Umbilical cord (tissue), 2 donors: Measurements from ENCODE around the gene DISP2. TPM values are rescaled to one million over a fixed set of nuclear protein-coding genes. Genes with fewer than 3 reads are reported as not detected.

Experiments
- DNase-seq: peaks from one replicate; pipeline ENCODE4 v3.0.0-alpha.2; 2015; ENCODE audit warnings: low spot score
- total RNA-seq: library from RNA; depleted of rRNA; stranded (reverse); fragments of >200 nt; gene quantifications from one replicate; pipeline ENCODE4 v1.2.3, GENCODE V29; 2014; ENCODE audit warnings: low replicate concordance; ENCODE audit not compliant: insufficient read depth

Gene DISP2
- total RNA-seq, 1 donor from 2014 or later: 1.2 TPM

DNA sequence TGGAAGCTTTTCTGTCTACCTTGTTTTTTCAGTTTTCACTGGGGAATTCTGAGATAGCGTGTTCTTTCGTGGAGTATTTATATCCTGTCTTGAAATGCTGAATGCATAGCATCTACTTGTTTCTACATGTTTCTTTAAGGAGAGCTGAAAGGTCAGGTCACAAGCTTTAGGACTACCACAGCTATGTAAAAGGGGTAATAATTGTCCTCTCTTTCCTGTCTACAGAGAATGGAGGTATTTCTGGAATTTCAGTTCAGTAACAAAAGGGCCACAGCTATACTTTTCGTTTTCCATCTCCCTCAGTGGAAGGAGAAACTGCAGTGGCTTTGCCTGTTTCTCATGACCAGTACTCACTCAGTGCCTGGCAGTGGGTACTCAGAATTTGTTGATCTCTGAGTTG, 29.8 kb upstream of the DISP2 start:
- no peak for DNase-seq

DNA sequence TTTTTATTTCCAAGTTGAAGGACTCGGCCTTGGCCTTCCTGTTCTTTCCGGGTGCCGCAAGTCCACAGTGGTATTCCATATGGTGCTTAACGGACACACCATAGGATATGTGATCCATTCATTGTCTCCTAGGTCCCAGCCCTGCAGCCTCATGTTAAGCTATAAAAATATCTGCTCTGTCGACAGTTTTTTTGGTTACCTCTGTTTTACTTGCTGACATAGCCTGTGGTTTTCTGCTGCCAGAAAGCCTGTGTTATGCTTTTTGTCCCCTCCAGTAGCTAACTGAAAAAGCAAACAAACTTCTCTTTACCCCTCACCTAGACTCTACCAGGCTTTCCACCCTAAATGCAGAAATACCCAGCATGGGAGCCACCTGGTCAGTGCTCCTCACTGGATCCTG, 29.3 kb upstream of the DISP2 start:
- DNase-seq: no peak

GRCh38 chr15:40329804-40330203, 28.2 kb upstream of the DISP2 start:
- DNase-seq: no peak

DNA sequence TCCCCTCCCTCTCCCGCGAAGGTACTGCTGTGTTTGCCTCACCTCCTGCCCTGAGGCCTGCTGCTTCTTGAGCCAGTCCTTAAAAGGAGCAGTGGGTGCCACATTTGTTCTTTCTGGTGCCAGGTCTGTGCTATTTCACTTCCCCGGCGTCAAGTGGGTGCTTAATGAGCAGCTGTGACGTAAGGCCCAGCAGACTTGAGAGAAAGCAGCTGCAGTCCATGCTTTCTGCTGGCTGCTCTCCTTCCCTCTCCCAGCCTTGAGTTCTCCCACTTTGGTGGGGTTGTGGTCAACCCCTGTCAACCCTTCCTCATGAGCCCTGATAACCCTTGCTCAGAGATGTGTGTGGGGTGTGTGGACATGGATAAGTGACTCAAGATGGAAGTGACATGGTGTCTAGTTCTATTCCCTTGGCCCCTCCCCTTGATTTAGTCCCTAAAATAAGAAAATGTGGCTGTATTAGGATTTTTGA, 27.6 kb upstream of the DISP2 start:
- no peak for DNase-seq

DNA sequence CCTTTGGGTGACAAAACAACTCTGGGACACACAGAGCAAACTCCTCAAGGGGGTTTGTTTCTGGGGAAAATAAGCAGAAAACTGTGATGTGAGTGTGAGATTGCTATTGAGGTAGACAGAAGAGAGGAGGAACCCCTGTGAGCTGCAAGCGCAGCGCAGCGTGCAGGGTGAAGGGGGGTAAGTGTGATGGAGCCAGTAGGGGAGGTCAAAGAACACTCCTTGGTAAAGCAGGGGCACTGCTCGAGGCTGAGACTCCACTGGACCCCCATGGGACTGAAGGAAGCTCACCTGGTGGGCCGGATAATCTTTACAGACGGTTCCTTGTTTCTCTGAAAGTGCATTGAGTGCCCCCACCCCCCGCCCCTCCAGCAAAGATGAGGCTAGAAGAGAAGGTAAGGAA, 27.0 kb upstream of the DISP2 start:
- no peak for DNase-seq

- DNase-seq: no peak
Observed at GRCh38 chr15:40331637-40332036, 26.4 kb upstream of the DISP2 start.

DNA sequence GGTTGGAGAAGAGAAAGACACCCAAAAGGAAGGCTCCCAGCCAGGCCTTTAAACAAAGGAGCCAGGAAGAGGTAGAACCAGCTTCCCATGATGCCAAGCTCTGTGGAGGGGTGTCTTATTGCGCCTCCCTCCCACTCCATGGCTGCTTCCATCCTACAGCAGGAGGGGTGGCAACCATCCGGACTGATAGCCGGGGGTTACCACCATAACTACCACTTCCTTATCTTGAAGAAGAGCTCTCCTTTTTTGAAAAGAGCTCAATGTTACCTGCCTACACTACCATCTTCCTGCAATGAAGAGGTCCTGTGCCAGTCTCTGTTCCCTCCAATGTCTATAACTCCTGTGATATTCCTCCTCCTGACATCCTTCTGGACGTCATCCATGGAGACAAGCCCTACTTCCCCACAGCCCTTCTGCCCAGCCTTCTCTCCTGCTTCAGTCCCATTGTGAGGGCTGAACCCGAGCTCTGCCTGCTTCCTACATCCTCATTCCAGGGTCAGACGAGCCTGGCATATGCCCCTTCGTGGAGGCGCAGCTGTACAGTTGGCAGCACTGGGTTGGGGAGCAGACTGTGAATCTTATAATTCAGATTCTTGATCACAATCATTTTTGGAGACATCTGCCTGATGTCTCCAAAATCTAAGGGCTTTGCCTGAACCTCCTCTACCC, 25.8 kb upstream of the DISP2 start:
- DNase-seq: no peak

GRCh38 chr15:40333922-40334492, 24.0 kb upstream of the DISP2 start:
- peak; percentile 93 for DNase-seq

DNA sequence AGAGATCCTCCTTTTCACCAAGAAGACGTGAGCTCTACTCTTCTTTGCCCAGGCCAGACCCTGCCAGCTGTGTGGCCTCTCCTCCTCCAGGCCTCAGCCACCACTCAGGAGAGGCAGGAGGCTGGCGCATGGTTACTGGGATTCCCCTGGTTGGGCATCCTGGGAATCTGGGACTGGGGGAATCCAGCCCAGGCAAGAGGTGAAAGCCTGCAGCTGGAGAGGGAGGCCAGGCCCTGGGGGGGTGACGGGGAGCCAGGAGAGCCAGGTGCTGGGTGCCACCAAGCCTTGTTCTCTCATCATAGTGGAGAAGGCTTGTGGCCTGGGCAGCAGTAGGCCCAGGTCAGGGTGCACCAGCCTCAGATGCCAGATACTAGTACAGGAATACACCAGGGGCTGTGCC, 23.5 kb upstream of the DISP2 start:
- no peak for DNase-seq

DNA sequence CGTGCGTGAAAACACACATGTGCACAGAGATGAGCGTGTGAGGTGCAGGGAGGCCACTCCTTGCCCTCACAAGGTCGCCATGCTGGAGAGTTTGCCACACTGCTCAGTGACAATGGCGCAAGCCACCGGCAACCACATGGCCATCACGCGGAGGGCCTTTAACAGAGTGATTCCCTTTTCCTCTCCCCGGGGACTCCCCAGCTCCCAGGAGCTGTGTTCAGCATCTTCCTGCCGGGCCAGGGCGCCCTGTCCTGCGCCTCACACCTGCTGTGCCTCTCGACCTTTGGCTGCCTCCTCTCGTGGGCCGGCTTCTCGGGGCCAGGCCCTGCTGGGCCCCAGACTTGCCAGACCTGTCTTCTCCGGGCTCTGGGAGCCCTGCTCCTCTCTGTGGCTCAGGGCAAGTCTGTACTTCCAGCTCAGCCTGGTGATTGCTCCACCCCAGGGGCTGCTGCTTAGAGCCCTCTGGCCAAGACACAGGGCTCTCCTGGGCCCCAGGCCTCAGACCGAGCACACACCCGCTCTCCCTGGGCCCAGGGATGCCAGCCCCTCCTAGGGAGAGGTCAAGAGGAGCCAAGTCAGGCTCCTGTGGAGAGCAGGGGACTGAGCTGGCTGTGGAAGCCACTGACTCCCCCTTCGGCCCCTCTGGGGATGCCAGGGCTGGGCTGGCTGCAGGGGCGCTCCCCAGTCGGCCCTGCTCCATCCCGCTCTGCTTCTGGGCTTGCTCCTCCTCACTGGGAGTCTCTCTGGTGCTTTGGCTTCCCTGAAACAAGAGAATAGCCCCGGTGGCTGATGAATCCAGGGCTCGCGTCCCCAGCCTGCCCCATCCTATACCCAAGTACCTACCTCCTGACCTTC, 22.9 kb upstream of the DISP2 start:
- DNase-seq: no peak

DNA sequence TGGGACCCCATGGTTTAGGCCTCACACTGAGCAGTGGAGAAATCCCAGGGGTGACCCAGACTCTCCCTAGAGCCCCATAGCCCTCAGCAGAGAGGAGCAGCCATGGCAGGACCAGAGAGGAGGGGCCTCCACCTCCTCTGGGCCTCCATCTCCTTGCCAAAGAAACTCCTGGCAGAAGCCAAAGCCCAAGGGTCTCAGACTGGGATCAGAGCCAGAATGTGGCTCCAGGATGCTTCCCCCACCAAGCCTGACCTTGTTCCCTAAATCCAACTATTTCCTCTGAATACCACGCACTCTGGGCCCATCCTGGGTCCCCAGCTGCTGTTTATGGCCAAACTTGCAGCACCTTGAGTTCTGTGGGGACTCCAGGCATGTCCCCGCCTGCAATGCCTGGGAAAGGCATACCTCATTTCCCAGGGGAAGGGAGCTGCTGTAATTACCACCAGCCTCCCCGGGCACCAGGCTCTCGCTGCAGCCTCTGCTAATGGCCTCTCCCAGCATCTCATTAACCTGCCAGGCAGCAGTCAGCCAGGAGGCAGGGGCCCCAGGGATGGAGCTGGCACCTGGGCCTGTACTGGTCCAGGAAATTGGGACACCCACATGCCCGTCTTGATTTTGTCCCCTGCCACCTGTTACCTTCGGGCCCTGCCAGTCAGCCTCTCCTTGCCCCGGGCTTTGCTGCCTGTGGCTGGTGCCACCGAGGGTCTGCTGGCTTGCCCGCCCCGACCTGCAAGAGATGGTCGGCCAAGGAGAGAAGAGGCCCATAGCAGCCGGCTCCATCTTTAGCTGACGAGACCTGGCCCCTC, 21.9 kb upstream of the DISP2 start:
- no peak for DNase-seq

- no peak for DNase-seq
Observed at GRCh38 chr15:40336744-40337122, 21.3 kb upstream of the DISP2 start.

GRCh38 chr15:40337597-40337996, 20.4 kb upstream of the DISP2 start:
- no peak for DNase-seq

GRCh38 chr15:40338041-40338657, 19.9 kb upstream of the DISP2 start:
- DNase-seq: peak; percentile 73

DNA sequence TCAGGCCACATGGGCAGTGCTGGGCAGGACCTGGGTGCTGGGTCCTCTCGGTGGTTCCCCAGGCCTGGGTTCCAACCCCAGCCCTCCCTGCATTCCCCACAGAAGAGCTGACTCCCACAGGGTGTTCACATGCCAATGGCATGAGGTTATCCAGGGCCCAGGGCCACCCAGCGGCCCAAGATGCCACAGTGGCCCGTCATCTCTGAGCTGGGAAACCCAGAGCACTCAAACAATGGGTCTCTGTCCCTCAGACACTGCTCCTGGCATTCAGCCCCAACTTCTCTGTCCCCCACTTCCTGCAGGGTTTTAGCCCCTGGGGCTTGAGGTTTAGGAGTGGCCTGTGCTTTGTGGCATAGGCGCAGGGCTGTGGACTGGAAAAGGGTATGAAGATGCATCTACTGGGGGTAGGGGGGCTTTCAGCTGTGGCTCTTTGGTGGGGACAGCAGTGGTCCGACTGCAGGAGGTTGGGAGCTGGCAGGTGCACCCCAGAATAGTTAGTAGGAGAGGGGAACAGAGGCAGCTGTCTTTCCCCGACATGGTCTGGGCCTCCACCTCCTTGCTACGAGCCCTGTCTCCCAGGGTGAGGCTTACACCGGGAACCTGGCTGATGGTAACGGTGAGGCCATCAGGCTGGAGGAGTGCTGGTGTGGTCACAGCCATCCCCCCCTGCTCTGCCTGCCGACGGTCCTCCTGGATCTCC, 18.9 kb upstream of the DISP2 start:
- DNase-seq: no peak

DNA sequence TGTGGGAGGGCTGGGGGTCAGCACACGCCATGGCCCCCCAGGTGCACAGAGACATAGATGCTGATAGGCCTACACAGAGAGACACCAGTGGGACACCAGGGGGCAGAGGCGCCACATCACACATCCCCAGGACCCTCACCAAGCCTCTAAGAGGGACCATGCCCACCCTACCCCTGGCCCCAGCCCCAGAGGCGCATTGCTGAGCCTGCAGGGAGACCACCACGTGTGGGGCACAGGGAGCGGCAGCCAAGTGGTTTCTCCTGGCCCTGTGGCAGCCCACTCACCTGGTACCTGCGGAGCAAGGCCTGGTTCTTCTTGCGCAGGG, 18.4 kb upstream of the DISP2 start:
- DNase-seq: no peak

GRCh38 chr15:40340038-40340739, 17.8 kb upstream of the DISP2 start:
- DNase-seq: peak; percentile 86

- peak; percentile 95 for DNase-seq
Observed at GRCh38 chr15:40340740-40341400, 17.1 kb upstream of the DISP2 start, which contains the start of gene CCDC9B. CCDC9B (minus strand) TSS chr15:40340939; CDS start chr15:40340819, 120 bp downstream.
